ENCODE measurements around the gene ROM1. TPM values are rescaled to one million over a fixed set of nuclear protein-coding genes. Genes with fewer than 3 reads are reported as not detected.

The ROM1 gene, protein sequence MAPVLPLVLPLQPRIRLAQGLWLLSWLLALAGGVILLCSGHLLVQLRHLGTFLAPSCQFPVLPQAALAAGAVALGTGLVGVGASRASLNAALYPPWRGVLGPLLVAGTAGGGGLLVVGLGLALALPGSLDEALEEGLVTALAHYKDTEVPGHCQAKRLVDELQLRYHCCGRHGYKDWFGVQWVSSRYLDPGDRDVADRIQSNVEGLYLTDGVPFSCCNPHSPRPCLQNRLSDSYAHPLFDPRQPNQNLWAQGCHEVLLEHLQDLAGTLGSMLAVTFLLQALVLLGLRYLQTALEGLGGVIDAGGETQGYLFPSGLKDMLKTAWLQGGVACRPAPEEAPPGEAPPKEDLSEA
- 1 to 10 TPM; 1.2 to 2.4 (median 2.0) TPM for total RNA-seq
- under 1 TPM in 1 of 2 donors, not detected in 1; 0.51 TPM for polyA plus RNA-seq
- 1.1 reads per million for total RNA-seq

DNA sequence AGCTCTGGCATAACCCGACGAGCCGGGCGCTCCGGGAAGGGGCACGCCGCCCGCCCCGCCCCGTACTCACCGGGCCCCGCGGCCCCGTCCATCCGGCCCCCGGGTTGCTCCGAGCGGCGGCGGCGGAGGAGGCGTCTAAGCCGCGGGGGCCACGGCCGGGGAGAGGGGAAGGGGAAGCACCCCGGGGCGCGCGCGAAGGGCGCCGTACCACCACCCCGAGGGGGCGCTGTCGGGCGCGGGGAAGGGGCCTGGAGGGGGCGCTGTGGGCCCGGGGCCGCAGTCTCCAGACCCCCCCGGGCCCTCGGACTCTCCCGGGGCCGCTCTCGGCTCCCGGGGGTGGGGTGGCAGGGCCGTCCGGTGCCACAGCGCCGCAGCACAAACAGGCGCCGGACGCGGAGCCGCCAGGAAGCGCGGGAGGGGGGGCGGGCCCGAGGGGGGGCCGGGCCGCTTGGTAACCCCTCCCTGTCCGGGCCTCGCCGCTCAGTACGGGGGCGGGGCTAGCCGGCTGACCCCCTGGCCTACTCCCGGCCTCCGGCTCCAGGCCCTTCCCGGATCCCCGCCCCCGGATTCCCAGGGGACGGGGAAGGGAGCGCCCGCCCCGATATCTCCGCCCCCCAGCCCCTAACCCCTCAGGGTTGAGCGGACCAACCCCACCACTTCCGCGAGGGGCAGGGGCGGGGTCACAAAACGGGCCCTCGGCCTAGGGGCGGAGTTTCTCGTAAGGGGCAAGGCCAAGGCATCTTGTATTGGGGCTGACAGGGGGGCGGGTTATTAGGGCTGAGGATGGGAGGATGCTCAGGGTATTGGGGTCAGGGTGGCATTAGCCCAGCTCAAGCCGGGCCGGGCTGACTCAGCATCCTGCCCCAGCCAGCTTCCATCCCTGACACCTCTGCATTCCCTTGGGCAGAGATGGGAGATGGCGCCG, at the start of gene ROM1, which contains the start of gene EML3:
ROM1 (plus strand) TSS at position 892 of the 925 bp plus-strand sequence; CDS start at position 917, 25 bp downstream.
EML3 (minus strand) TSS at position 410 of the 925 bp plus-strand sequence; CDS start at position 92, 318 bp downstream.
- Mint-ChIP-seq H3K4me1 (peaks cover 31 to 56% (median 48%) of the 10 kb centered on the region in 7 donors), H3K36me3 (peaks cover 0 to 26% (median 5%) of the 10 kb centered on the region in 5 donors), H3K27me3 (no peaks in the 10 kb centered on the region), H3K9me3 (no peaks in the 10 kb centered on the region), H3K27ac (peak within 1 kb of the TSS; percentile 93 to 100 (median 97)), H3K4me3 (peak within 1 kb of the TSS; percentile 89 to 100 (median 96))
- H3K4me1 ChIP-seq (ENCODE audit: control insufficient read depth in 2 of 2, insufficient read depth in 2 of 2, low read length in 2 of 2): peaks cover 19 to 32% of the 10 kb centered on the region in 2 donors
- peaks cover 0 to 53% (median 0%) of the 10 kb centered on the region in 3 experiments for H3K36me3 ChIP-seq (ENCODE audit: control insufficient read depth in 2 of 3, insufficient read depth in 3 of 3, low read length in 3 of 3)
- H3K27me3 ChIP-seq (ENCODE audit: control insufficient read depth in 2 of 2, insufficient read depth in 2 of 2, low read length in 2 of 2): no peaks in the 10 kb centered on the region
- peak within 1 kb of the TSS; percentile 99 for H3K4me3 ChIP-seq (ENCODE audit: low read length)
- ATAC-seq: peak; percentile 90
- intact Hi-C loops (cut with micrococcal nuclease): loop anchor here (1.0 to 5.0 kb wide), 15 partner anchors 10 to 230 kb away; partner anchors contain the start of genes C11orf98 (in 2 of the 2), CSKMT (in 2 of the 2), GANAB (in 2 of the 2) and MTA2 (in 1 of the 2)
- no peaks in the 10 kb centered on the region for H3K9me3 ChIP-seq (ENCODE audit: control insufficient read depth in 2 of 3, low read length in 3 of 3)
- CTCF ChIA-PET: interaction anchor here (0.5 to 4.1 kb wide), 13 partner anchors 9 to 87 kb away, joined by 3 to 27 read pairs (median 4); partner anchors contain the start of genes B3GAT3, C11orf98, CSKMT and EEF1G
- DNase-seq: peak; percentile 74 to 96 (median 83)
- POLR2A ChIA-PET: interaction anchor here (0.6 to 12.0 kb wide), 19 partner anchors 9 to 1224 kb away, joined by 3 to 219 read pairs (median 8); partner anchors contain the start of genes B3GAT3, C11orf98, CSKMT and GANAB
- peak within 1 kb of the TSS; percentile 92 for H3K27ac ChIP-seq (ENCODE audit: low read depth, low read length)

DNA sequence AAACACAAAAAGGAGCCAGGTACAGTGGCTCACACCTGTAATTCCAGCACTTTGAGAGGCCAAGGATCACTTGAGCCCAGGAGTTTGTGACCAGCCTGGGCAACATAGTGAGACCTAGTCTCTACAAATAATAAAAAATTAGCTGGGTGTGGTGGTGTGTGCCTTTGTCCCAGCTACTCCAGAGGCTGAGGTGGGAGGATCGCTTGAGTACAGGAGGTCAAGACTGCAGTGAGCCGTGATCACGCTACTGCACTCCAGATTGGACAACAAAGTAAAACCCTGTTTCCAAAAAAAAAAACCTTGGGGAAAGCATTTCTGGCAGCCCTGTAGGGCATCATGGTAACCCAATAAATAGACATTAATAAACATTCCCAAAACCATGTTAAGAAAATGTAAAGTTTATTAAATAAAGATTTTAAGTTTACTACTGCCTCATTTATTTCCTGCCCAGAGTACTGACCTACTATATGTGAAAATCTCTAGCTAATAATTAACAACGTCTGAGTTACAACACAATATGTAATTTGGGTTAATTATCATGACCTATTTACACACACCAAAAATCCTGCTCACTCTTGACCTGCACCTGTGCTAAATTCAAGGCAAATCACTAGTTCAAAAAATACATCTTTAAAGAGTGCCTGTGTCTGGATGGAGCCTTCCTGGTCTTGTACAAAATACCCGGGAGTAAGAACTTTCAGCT, 47.8 kb upstream of the ROM1 start:
- H3K9me3 Mint-ChIP-seq: no peaks in the 10 kb centered on the region
- CTCF ChIA-PET: interaction anchor here (0.7 to 1.3 kb wide), 3 partner anchors 8 to 141 kb away, joined by 3 to 7 read pairs (median 4); no protein-coding TSS in a partner anchor
- no peak overlapping the region for H3K4me3 ChIP-seq (ENCODE audit: low read length)

DNA sequence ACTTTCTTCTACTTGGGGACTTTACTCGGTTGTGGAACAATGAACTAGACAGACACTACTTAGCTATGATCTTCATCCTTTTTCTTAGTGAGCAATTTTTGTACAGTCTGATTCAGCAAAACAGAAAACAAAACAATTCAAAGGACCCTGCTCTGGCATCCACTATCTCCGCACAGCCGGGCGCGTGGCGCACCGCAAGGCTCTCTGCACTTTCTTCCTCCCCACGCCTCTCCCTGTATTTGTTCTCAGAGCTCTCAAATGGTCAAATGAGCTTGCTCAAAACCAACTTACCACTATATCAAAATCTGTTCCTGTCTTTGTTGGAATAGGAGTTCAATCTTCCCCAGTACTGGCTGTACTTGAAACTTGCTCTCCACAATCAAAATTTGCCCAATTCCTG, 46.8 kb upstream of the ROM1 start:
- Mint-ChIP-seq H3K4me3 (no peak overlapping the region), H3K9me3 (no peaks in the 10 kb centered on the region), H3K27ac (peak overlapping the region in 4 of 9 donors; percentile 1 to 67 (median 30)), H3K27me3 (no peaks in the 10 kb centered on the region), H3K4me1 (peaks cover 15 to 48% (median 43%) of the 10 kb centered on the region in 7 donors), H3K36me3 (peaks cover 8 to 48% (median 31%) of the 10 kb centered on the region in 5 donors)
- ChIA-PET POLR2A (interaction anchor here (0.9 to 1.5 kb wide), 3 partner anchors 8 to 275 kb away, joined by 3 to 5 read pairs (median 3); partner anchors contain the start of gene EEF1G), CTCF (interaction anchor here (0.7 kb wide), 2 partner anchors 14 to 142 kb away, joined by 3 to 4 read pairs; no protein-coding TSS in a partner anchor)
- no peak overlapping the region for H3K27ac ChIP-seq (ENCODE audit: low read depth, low read length)
- H3K4me3 ChIP-seq (ENCODE audit: low read length): no peak overlapping the region
- ATAC-seq (no peak), DNase-seq (no peak)
- H3K27me3 ChIP-seq (ENCODE audit: control insufficient read depth in 2 of 2, insufficient read depth in 2 of 2, low read length in 2 of 2): no peaks in the 10 kb centered on the region
- peaks cover 11 to 84% (median 18%) of the 10 kb centered on the region in 3 experiments for H3K36me3 ChIP-seq (ENCODE audit: control insufficient read depth in 2 of 3, insufficient read depth in 3 of 3, low read length in 3 of 3)
- intact Hi-C loops (cut with micrococcal nuclease): no loop called here
- H3K4me1 ChIP-seq (ENCODE audit: control insufficient read depth in 2 of 2, insufficient read depth in 2 of 2, low read length in 2 of 2): peaks cover 0 to 3% of the 10 kb centered on the region in 2 donors
- H3K9me3 ChIP-seq (ENCODE audit: control insufficient read depth in 2 of 3, low read length in 3 of 3): no peaks in the 10 kb centered on the region

More for the DNA sequence above, 47.8 kb upstream of the ROM1 start:
- H3K27me3 Mint-ChIP-seq: no peaks in the 10 kb centered on the region
- intact Hi-C loops (cut with micrococcal nuclease): no loop called here
- Histone ChIP-seq H3K9me3 (ENCODE audit: control insufficient read depth in 2 of 3, low read length in 3 of 3) (no peaks in the 10 kb centered on the region), H3K27ac (ENCODE audit: low read depth, low read length) (no peak overlapping the region), H3K36me3 (ENCODE audit: control insufficient read depth in 2 of 3, insufficient read depth in 3 of 3, low read length in 3 of 3) (peaks cover 11 to 74% (median 19%) of the 10 kb centered on the region in 3 experiments), H3K4me1 (ENCODE audit: control insufficient read depth in 2 of 2, insufficient read depth in 2 of 2, low read length in 2 of 2) (peaks cover 0 to under 1% of the 10 kb centered on the region in 2 donors), H3K27me3 (ENCODE audit: control insufficient read depth in 2 of 2, insufficient read depth in 2 of 2, low read length in 2 of 2) (no peaks in the 10 kb centered on the region)
- POLR2A ChIA-PET: interaction anchor here (0.6 to 1.5 kb wide), 4 partner anchors 9 to 1862 kb away, joined by 3 to 7 read pairs (median 4); partner anchors contain the start of genes EEF1G and TUT1
- H3K4me3 Mint-ChIP-seq: no peak overlapping the region
- H3K27ac Mint-ChIP-seq: peak overlapping the region in 5 of 9 donors; percentile 4 to 70 (median 28)
- DNase-seq (no peak), ATAC-seq (no peak)
- peaks cover 3 to 40% (median 25%) of the 10 kb centered on the region in 5 donors for H3K36me3 Mint-ChIP-seq
- H3K4me1 Mint-ChIP-seq: peaks cover 16 to 51% (median 40%) of the 10 kb centered on the region in 7 donors

DNA sequence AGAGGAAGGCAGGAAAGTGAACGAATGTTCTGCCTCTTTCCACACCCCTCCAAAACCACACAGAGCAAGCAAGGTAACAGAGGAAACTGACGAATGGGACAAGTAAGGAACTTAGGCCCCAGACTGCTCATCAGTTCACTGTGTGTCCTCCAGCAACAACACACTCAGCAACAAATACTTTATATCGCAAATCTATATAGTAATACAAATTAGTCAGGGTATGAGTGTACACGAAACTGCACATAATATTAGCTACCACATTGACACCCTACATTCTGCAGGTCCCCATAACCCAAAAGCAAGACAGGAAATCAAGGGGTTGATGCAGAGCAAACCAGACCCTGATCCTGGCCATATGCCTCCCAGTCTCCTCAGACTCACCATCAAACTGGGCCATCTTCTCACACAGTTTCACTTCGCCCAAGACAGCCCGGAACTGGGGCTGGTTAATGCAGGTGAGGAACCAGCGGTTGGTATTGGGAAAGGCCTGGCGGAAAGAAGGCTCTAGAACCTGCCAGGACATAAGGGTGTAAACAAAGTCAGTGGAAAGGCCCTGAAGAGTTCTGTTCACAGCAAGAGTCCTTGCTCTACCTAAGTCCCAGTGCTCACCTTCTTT, 45.9 kb upstream of the ROM1 start:
- ChIA-PET CTCF (interaction anchor here (0.5 to 2.0 kb wide), 4 partner anchors 8 to 174 kb away, joined by 3 to 14 read pairs (median 4); no protein-coding TSS in a partner anchor), POLR2A (interaction anchor here (0.9 to 1.0 kb wide), 2 partner anchors 16 to 24 kb away, joined by 3 to 5 read pairs; partner anchors contain the start of gene TUT1)

DNA sequence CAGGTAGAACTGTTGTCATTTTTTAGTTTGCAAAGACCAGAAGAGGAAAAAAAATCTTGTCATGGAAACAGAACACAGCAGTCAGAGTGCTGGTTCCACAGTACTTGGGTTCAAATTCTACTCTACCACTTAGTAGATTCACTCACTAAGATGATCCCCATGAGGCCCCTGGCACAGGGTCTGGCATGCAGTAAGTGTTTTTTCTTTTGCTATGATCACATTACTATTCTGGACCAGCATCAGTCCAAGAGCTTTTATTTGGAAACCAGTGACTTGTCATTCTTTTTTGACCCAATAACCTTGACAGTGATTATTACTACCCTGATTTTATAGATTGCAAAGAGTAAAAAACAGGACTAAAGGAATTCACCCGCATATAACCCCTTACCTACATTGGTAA, 43.4 kb upstream of the ROM1 start:
- intact Hi-C loops (cut with micrococcal nuclease): loop anchor here in 1 of 2 donors (5.0 kb wide), 1 partner anchor 288 kb away; no protein-coding TSS in a partner anchor

More for the DNA sequence above, 45.9 kb upstream of the ROM1 start:
- H3K27ac ChIP-seq (ENCODE audit: low read depth, low read length): no peak overlapping the region
- H3K27me3 Mint-ChIP-seq: no peaks in the 10 kb centered on the region
- H3K27ac Mint-ChIP-seq: peak overlapping the region in 7 of 9 donors; percentile 28 to 81 (median 56)
- ATAC-seq (peak; percentile 41), DNase-seq (no peak)
- H3K4me1 Mint-ChIP-seq: peaks cover 20 to 51% (median 45%) of the 10 kb centered on the region in 7 donors
- no peaks in the 10 kb centered on the region for H3K9me3 Mint-ChIP-seq
- no peak overlapping the region for H3K4me3 ChIP-seq (ENCODE audit: low read length)
- H3K4me1 ChIP-seq (ENCODE audit: control insufficient read depth in 2 of 2, insufficient read depth in 2 of 2, low read length in 2 of 2): peaks cover under 1 to 4% of the 10 kb centered on the region in 2 donors
- H3K27me3 ChIP-seq (ENCODE audit: control insufficient read depth in 2 of 2, insufficient read depth in 2 of 2, low read length in 2 of 2): no peaks in the 10 kb centered on the region
- intact Hi-C loops (cut with micrococcal nuclease): no loop called here
- H3K36me3 Mint-ChIP-seq: peaks cover 15 to 49% (median 33%) of the 10 kb centered on the region in 5 donors
- H3K36me3 ChIP-seq (ENCODE audit: control insufficient read depth in 2 of 3, insufficient read depth in 3 of 3, low read length in 3 of 3): peaks cover 11 to 89% (median 18%) of the 10 kb centered on the region in 3 experiments
- no peaks in the 10 kb centered on the region for H3K9me3 ChIP-seq (ENCODE audit: control insufficient read depth in 2 of 3, low read length in 3 of 3)
- no peak overlapping the region for H3K4me3 Mint-ChIP-seq

More for the DNA sequence above, 43.4 kb upstream of the ROM1 start:
- ChIA-PET CTCF (interaction anchor here (0.7 to 1.9 kb wide), 3 partner anchors 9 to 174 kb away, joined by 4 to 9 read pairs (median 4); no protein-coding TSS in a partner anchor), POLR2A (interaction anchor here (0.6 to 8.1 kb wide), 5 partner anchors 13 to 193 kb away, joined by 3 to 92 read pairs (median 5); partner anchors contain the start of genes C11orf98, CSKMT and TUT1)
- Mint-ChIP-seq H3K4me1 (peaks cover 31 to 68% (median 59%) of the 10 kb centered on the region in 7 donors), H3K9me3 (no peaks in the 10 kb centered on the region), H3K27me3 (no peaks in the 10 kb centered on the region), H3K27ac (peak overlapping the region in 3 of 9 donors; percentile 1 to 14 (median 12)), H3K36me3 (peaks cover 16 to 46% (median 40%) of the 10 kb centered on the region in 5 donors), H3K4me3 (no peak overlapping the region)
- DNase-seq (no peak), ATAC-seq (no peak)
- peaks cover 11 to 77% (median 18%) of the 10 kb centered on the region in 3 experiments for H3K36me3 ChIP-seq (ENCODE audit: control insufficient read depth in 2 of 3, insufficient read depth in 3 of 3, low read length in 3 of 3)
- peaks cover 8 to 11% of the 10 kb centered on the region in 2 donors for H3K4me1 ChIP-seq (ENCODE audit: control insufficient read depth in 2 of 2, insufficient read depth in 2 of 2, low read length in 2 of 2)
- no peak overlapping the region for H3K27ac ChIP-seq (ENCODE audit: low read depth, low read length)
- no peak overlapping the region for H3K4me3 ChIP-seq (ENCODE audit: low read length)
- no peaks in the 10 kb centered on the region for H3K27me3 ChIP-seq (ENCODE audit: control insufficient read depth in 2 of 2, insufficient read depth in 2 of 2, low read length in 2 of 2)
- H3K9me3 ChIP-seq (ENCODE audit: control insufficient read depth in 2 of 3, low read length in 3 of 3): no peaks in the 10 kb centered on the region
